GM10248 (cell line): Measurements from ENCODE around the gene PDE6D.

Source experiments
- CTCF ChIA-PET: fragments of 300-600 bp; sonication (Branson Sonifier 250); formaldehyde crosslinking; extraction: SDS; loops from one replicate; lab custom pipeline; 2021; ENCODE audit warnings: antibody characterized with exemption; lab: Yijun Ruan, JAX
- POLR2A ChIA-PET: fragments of 350-650 bp; sonication (Branson Sonifier 250); formaldehyde crosslinking; extraction: SDS; loops from one replicate; lab custom pipeline; 2020; ENCODE audit warnings: antibody characterized with exemption; lab: Yijun Ruan, JAX
- DNase-seq: peaks from one replicate; pipeline ENCODE4 v3.0.0; 2012; ENCODE audit errors: extremely low spot score
- TF ChIP-seq, protein P1 (sequence below): IDR thresholded peaks from 2 replicates; pipeline ENCODE4 v1.5.1; 2012; ENCODE audit warnings: mild to moderate bottlenecking, low read depth; ENCODE audit errors: extremely low read depth, missing control alignments, control extremely low read depth

PDE6D gene

DNA sequence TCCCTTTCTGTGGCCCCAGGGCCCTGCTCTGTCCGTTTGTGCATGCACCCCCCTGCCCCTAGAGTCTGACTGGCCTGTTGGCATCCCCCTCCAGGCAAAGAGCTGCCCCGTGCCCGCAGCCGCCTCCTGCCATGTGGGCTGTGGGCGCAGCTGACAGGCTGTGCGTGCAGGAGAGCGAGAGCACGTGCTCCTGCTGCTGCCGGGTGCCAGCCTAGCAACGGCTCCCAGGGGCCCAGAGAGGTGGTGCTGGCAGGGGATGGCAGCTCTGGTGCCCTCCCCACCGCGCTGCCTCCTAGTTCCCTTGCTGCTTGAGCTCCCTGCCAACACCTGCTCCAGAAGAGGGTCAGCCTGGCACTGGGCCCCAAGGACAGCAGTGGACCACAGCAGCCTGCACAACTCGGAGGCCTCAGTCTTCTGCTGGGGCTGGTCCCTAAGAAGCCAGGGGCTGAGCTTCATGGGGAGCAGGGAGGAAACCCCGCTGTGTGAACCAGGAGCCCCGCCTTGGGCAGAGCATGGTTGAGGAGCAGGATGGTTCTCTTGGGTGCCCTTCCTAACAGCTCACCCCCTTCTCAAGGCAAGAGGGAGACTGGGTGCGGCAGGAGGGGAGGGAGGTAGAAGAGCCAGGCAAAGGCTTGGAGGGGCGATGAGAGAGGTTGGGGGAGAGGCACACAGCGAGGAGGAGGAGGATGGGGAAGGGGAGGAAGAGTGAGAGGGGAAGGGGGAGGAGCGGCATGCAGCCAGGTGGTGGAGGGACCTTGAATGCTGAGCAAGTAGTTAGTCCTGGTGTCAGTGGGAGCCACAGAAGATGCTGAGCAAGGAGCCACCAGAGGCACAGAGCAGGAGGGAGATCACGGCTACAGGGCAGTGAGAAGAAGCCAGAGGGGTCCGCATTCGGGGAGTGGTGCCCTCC is 96.5 kb downstream of the PDE6D start:
- no peak for DNase-seq
- TF ChIP-seq, protein P1, sequence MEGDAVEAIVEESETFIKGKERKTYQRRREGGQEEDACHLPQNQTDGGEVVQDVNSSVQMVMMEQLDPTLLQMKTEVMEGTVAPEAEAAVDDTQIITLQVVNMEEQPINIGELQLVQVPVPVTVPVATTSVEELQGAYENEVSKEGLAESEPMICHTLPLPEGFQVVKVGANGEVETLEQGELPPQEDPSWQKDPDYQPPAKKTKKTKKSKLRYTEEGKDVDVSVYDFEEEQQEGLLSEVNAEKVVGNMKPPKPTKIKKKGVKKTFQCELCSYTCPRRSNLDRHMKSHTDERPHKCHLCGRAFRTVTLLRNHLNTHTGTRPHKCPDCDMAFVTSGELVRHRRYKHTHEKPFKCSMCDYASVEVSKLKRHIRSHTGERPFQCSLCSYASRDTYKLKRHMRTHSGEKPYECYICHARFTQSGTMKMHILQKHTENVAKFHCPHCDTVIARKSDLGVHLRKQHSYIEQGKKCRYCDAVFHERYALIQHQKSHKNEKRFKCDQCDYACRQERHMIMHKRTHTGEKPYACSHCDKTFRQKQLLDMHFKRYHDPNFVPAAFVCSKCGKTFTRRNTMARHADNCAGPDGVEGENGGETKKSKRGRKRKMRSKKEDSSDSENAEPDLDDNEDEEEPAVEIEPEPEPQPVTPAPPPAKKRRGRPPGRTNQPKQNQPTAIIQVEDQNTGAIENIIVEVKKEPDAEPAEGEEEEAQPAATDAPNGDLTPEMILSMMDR = no peak
- POLR2A ChIA-PET = interaction anchor here (0.7 to 1.0 kb wide), 3 partner anchors 10 to 30 kb away, joined by 3 to 6 read pairs (median 3); partner anchors contain the start of gene PTMA

DNA sequence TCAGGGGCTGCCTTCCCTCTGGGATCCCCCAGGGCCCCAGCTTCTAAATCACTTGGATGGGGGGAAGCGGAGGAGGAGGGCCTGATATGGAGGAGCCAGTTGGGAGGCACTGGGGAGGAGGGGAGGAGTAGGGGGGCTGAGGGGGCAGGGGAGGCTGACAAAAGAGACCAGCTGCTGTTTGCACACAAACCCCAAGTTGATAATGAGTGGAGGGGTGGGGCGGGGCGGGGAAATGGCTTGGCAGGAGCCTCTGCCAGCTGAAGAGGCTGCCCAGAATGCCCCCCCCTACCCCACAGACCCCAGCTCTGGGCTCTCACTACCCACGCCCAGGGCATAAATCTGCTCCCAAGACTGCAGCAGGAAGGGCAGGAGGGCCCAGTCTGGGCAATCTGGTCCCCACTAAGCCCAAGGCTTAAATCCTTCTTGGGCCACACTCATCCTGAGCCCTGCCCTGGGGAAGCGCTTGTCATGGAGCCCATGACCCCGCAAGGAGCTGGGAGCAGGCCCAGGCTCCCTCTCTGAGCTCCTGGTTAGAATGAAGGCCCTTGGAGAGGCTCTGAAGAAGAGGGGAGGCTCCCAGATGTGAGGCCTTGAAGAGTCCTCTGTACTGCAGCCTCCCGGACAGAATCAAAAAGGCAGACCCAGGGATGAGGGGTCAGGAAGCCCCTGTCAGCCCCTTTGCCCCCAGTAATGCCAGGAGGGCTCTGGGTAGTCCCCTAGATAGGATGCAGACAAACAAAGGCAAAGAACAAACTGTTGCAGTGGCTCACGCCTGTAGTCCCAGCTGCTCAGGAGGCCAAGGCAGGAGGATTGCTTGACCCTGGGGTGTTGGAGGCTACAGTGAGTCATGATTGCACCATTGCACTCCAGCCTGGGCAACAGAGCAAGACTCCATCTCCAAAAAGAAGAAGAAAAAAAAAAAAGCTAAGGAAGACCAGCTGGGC is 97.5 kb downstream of the PDE6D start:
- POLR2A ChIA-PET = interaction anchor here (0.6 to 1.0 kb wide), 3 partner anchors 9 to 25 kb away, joined by 3 to 6 read pairs (median 6); partner anchors contain the start of gene PTMA
- CTCF ChIA-PET = interaction anchor here (1.0 to 25.7 kb wide), 7 partner anchors 9 to 73 kb away, joined by 3 to 531 read pairs (median 13); partner anchors contain the start of gene PTMA
- no peak for DNase-seq
- TF ChIP-seq, protein P1 = no peak

More for the DNA sequence above, 96.5 kb downstream of the PDE6D start:
- CTCF ChIA-PET = interaction anchor here (1.4 to 25.7 kb wide), 5 partner anchors 10 to 74 kb away, joined by 4 to 531 read pairs (median 184); partner anchors contain the start of gene PTMA

DNA sequence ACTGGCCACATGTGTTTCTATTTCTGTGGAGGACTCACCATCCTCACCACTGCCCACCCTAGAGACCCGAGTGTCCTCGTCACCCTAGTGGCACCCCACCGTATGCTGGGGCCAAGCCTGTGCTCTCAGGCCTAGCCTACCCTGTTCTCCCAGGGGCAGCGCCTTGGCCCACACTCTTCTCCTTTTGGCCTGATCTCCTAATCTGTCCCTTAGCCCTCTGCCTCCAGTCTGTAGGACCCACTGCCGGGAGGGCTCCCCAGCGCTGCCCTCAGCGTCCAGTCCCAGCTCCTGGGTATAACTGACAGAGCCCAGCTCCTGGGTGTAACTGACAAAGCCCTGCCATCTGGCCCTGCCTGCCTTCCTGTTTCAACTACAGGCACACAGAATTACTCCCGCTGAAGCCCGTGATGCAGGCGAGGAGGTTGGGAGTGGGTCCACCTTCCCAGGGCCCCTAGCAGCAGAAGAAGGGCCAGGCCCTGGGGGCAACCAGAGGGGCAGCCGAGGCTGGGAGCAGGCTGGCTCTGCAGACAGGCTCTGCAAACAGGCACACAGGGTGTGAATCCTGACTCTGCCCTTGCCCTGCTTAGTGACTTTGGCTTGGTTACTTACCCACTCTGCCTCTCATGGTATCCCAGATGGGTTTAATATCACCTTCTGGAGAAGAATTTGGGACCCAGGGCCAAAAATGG is 98.3 kb downstream of the PDE6D start:
- ChIA-PET POLR2A (interaction anchor here (0.6 kb wide), 1 partner anchor 72 kb away, joined by 5 read pairs; no protein-coding TSS in a partner anchor), CTCF (interaction anchor here (1.0 to 25.7 kb wide), 7 partner anchors 8 to 70 kb away, joined by 3 to 531 read pairs (median 13); partner anchors contain the start of gene PTMA)
- DNase-seq = no peak

More for the DNA sequence above, 98.3 kb downstream of the PDE6D start:
- TF ChIP-seq, protein P1 = no peak
